Measurements from ENCODE around the gene CSF2RB.

CSF2RB gene

DNA sequence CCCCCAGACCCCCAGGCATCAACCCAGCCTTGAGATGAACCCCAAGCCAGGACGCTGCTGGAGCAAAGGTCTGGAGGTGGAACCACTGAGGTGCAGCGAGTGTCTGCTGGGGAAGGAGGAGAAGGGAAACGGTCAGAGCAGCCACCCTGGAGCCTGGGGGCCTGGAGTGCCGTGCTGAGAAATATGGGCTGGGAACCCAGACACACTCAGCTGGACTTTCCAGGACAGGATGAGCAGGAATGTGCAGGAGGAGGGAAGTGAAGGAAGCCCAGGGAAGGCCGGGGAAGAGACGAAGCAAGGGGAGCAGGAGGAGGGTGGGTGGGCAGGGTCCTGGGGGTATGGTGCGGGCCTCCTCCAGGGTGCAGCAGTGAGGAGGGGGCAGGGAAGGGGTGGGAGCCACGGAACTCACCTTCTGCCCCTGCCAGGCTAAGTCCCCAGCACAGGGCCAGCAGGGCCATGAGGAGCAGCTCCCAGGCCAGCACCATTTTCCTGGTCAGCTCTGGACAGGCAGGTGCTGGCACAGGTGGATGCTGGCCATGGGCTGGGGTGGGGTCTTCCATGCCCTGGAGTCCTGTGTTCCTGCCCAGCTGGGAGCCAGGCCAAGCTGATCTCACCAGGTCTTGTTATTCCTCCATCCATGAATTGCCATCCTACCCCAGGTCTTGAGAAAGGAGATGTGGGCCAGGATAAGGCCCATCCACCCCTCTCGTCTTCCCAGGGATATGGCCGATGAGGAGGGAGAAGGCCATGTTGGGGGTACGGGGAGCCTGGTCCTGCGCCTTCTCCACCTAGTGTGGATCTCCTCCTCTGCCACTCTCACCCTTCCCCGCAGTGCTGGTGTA is 40.0 kb downstream of the CSF2RB start:
- H3K4me3 ChIP-seq (ENCODE audit: low read depth, low read length): no peak overlapping the region
- no peak for DNase-seq (ENCODE audit: low read depth)
- TF ChIP-seq, protein P1, sequence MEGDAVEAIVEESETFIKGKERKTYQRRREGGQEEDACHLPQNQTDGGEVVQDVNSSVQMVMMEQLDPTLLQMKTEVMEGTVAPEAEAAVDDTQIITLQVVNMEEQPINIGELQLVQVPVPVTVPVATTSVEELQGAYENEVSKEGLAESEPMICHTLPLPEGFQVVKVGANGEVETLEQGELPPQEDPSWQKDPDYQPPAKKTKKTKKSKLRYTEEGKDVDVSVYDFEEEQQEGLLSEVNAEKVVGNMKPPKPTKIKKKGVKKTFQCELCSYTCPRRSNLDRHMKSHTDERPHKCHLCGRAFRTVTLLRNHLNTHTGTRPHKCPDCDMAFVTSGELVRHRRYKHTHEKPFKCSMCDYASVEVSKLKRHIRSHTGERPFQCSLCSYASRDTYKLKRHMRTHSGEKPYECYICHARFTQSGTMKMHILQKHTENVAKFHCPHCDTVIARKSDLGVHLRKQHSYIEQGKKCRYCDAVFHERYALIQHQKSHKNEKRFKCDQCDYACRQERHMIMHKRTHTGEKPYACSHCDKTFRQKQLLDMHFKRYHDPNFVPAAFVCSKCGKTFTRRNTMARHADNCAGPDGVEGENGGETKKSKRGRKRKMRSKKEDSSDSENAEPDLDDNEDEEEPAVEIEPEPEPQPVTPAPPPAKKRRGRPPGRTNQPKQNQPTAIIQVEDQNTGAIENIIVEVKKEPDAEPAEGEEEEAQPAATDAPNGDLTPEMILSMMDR (IDR thresholded peaks at IDR 0.05; ENCODE audit: control insufficient read depth, extremely low read depth, insufficient read depth): no peak

DNA sequence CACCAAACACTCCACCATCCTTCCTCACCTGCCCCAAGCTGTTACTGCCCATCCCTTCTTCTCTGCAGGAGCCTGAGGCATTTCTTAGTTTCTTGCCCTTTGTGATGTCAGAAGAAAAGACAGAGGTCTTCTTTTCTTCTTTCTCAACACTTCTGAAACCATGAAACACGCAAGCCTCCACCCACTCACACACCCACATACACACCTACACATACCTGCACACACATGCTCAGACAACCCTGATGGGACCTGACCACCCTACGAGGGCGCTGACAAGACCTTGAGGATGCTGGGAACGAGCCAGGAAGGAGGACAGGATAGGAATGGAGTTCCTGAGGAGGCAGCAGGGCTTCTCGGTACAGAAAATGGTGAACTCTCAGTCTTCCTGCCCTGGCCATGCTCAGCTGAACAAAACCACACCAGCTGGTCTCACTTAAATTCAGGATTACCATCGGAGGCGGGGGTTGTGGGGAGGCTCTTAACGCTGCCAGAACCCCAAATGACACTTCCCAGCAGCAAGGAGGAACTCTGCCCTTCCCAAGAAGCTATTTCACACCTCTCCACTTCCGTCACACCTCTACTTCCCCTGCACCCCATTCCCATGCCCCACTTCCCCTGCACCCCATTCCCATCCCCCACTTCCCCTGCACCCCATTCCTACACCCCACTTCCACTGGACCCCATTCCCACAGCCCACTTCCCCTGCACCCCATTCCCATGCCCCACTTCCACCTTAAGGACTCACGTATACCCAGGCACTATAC is 41.0 kb downstream of the CSF2RB start:
- DNase-seq (ENCODE audit: low read depth): no peak
- H3K4me3 ChIP-seq (ENCODE audit: low read depth, low read length): no peak overlapping the region
- TF ChIP-seq, protein P1 (IDR thresholded peaks at IDR 0.05; ENCODE audit: control insufficient read depth, extremely low read depth, insufficient read depth): no peak

DNA sequence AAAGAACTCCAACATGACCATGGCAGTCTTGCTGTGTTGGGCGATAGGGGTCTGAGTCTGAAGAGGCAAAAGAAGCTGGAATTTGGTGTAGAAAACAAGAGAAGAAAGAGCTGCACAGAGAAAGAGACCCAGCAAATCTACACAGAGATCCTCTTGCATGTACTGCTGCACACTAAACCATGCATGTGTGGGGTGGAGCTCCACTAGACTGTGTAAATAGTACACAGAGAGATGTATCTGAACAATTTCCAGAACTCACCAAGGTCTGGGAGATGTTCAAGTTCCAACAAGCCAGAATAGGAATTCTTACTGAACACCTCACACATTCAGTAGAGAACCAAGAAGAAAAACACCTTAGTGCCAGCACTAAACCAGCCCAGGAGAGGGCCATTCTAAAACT is 42.3 kb downstream of the CSF2RB start:
- TF ChIP-seq, protein P1 (IDR thresholded peaks at IDR 0.05; ENCODE audit: control insufficient read depth, extremely low read depth, insufficient read depth): no peak
- no peak overlapping the region for H3K4me3 ChIP-seq (ENCODE audit: low read depth, low read length)
- no peak for DNase-seq (ENCODE audit: low read depth)

DNA sequence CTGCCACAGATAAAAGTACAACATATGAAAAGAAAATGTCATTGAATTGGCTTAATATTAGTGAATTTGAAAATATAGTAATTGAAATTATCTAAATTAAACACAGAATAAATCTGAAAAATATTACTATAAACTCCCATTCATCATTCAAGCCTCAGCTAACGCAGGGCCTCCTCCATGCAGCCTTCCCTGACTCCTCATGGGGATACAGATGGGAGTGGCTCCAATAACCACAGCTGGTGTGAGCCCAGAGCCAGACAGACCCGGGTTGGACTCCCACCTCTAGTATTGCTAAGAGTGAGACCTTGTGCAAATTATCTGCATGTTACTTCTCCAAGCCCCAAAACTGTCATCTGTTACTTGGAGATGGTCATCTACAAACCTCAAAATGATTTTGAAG is 44.9 kb downstream of the CSF2RB start:
- no peak overlapping the region for H3K4me3 ChIP-seq (ENCODE audit: low read depth, low read length)
- DNase-seq (ENCODE audit: low read depth): no peak

DNA sequence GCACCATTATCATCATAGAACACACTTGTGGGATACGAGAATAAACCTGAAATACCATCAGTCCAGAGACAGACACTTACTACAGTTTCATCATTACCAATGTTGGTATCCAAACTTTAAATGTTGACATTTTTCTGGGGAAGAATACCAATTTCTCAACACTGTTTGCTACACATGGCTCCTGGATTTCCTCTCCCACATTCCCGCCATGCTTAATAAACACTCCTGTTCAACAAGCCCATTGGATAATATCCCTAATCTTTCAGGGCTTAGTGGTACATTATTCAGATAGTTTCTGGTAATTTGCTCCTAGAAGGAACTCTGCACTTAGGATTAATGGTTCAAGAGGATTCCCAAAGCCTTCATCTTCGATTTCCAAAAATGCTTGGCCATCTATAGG is 48.2 kb downstream of the CSF2RB start:
- TF ChIP-seq, protein P1 (IDR thresholded peaks at IDR 0.05; ENCODE audit: control insufficient read depth, extremely low read depth, insufficient read depth): no peak
- no peak overlapping the region for H3K4me3 ChIP-seq (ENCODE audit: low read depth, low read length)
- no peak for DNase-seq (ENCODE audit: low read depth)

More for the DNA sequence above, 44.9 kb downstream of the CSF2RB start:
- TF ChIP-seq, protein P1 (IDR thresholded peaks at IDR 0.05; ENCODE audit: control insufficient read depth, extremely low read depth, insufficient read depth): no peak

DNA sequence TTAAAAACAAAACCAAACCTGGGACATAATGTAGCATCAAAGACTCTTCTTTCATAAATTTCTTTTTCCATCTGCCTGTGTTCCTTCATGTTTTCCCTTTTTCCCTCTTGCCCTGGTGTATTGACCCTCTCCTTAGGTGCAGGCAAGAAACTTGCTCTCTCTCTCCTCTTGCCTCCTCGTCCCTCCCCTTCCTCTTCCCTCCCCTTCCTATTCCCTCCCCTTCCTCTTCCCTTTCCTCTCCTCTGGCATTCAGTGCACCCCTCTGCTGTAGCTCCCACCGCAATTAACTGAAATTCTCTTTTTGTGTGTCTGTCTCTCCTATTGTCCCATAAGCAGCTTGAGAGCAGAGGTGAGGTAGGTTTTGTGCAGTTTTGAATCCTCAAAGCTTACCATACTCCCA is 49.9 kb downstream of the CSF2RB start:
- TF ChIP-seq, protein P1 (IDR thresholded peaks at IDR 0.05; ENCODE audit: control insufficient read depth, extremely low read depth, insufficient read depth): no peak
- no peak overlapping the region for H3K4me3 ChIP-seq (ENCODE audit: low read depth, low read length)
- DNase-seq (ENCODE audit: low read depth): no peak
